Endometrium (tissue), 2 donors: ENCODE measurements around the gene PARP6.

Experiments
- FAIRE-seq: peaks from 2 replicates; lab custom pipeline; 2012; peaks lifted over from hg19 to GRCh38; lab: Jason Lieb, UNC
- donor health status: control.
- donor health status: control.

Gene PARP6

GRCh38 chr15:72230197-72231065 is 41.9 kb downstream of the PARP6 start:
- FAIRE-seq: no peak

- FAIRE-seq: no peak
Measured at GRCh38 chr15:72229947-72230196, 42.5 kb downstream of the PARP6 start.

GRCh38 chr15:72229076-72229946 is 43.0 kb downstream of the PARP6 start:
- no peak for FAIRE-seq

GRCh38 chr15:72227720-72228119 is 44.6 kb downstream of the PARP6 start:
- FAIRE-seq: no peak

- no peak for FAIRE-seq
Measured at GRCh38 chr15:72227192-72227586, 45.2 kb downstream of the PARP6 start.

GRCh38 chr15:72223278-72223677 is 49.1 kb downstream of the PARP6 start:
- FAIRE-seq: no peak

- FAIRE-seq: no peak
Measured at GRCh38 chr15:72222393-72222792, 50.0 kb downstream of the PARP6 start.

- FAIRE-seq: no peak
Measured at GRCh38 chr15:72220687-72221086, 51.7 kb downstream of the PARP6 start.

GRCh38 chr15:72217216-72217615 is 55.1 kb downstream of the PARP6 start:
- no peak for FAIRE-seq

- no peak for FAIRE-seq
Measured at GRCh38 chr15:72216079-72216478, 56.3 kb downstream of the PARP6 start.

GRCh38 chr15:72207558-72208085 is 64.7 kb downstream of the PARP6 start:
- FAIRE-seq: no peak

- no peak for FAIRE-seq
Measured at GRCh38 chr15:72206677-72207000, 65.7 kb downstream of the PARP6 start.

- no peak for FAIRE-seq
Measured at GRCh38 chr15:72205896-72206676, 66.3 kb downstream of the PARP6 start.

- FAIRE-seq: no peak
Measured at GRCh38 chr15:72205273-72205672, 67.1 kb downstream of the PARP6 start.

- no peak for FAIRE-seq
Measured at GRCh38 chr15:72203507-72203837, 68.9 kb downstream of the PARP6 start.

- no peak for FAIRE-seq
Measured at GRCh38 chr15:72202801-72203506, 69.4 kb downstream of the PARP6 start.

- no peak for FAIRE-seq
Measured at GRCh38 chr15:72202302-72202701, 70.1 kb downstream of the PARP6 start.

- FAIRE-seq: no peak
Measured at GRCh38 chr15:72201391-72201921, 70.9 kb downstream of the PARP6 start.

GRCh38 chr15:72200395-72201237 is 71.7 kb downstream of the PARP6 start:
- no peak for FAIRE-seq

- FAIRE-seq: no peak
Measured at GRCh38 chr15:72199721-72200212, 72.6 kb downstream of the PARP6 start.

- no peak for FAIRE-seq
Measured at GRCh38 chr15:72199205-72199515, 73.2 kb downstream of the PARP6 start.
